Endothelial cell (in vitro differentiated cells): ENCODE measurements around the gene RNF126. TPM values are rescaled to one million over a fixed set of nuclear protein-coding genes. Genes with fewer than 3 reads are reported as not detected.
"Not testable (repeated sequence)": the region's sequence is repeated elsewhere in the genome, so short reads cannot be mapped to it uniquely, and the experiment has no call there.

Experiments
- DNase-seq: peaks from one replicate; pipeline ENCODE4 v3.0.0; 2021; ENCODE audit warnings: low spot score
- H3K27ac Mint-ChIP-seq: one replicate; pipeline ENCODE4 v1.8.0; 2021; ENCODE audit warnings: mixed read lengths, inconsistent platforms; ENCODE audit not compliant: unreplicated experiment
- H3K27me3 Mint-ChIP-seq: one replicate; pipeline ENCODE4 v1.8.0; 2021; ENCODE audit warnings: mild to moderate bottlenecking, moderate library complexity, mixed read lengths, inconsistent platforms; ENCODE audit not compliant: unreplicated experiment
- H3K36me3 Mint-ChIP-seq: one replicate; pipeline ENCODE4 v1.8.0; 2021; ENCODE audit warnings: mild to moderate bottlenecking, low read depth, mixed read lengths, inconsistent platforms; ENCODE audit not compliant: unreplicated experiment
- H3K4me1 Mint-ChIP-seq: one replicate; pipeline ENCODE4 v1.8.0; 2021; ENCODE audit warnings: mild to moderate bottlenecking, mixed read lengths, inconsistent platforms; ENCODE audit not compliant: unreplicated experiment
- H3K4me3 Mint-ChIP-seq: one replicate; pipeline ENCODE4 v1.8.0; 2021; ENCODE audit warnings: mild to moderate bottlenecking, mixed read lengths, inconsistent platforms; ENCODE audit not compliant: unreplicated experiment
- H3K9me3 Mint-ChIP-seq: one replicate; pipeline ENCODE4 v1.8.0; 2021; ENCODE audit warnings: mixed read lengths, inconsistent platforms; ENCODE audit not compliant: unreplicated experiment
- CTCF ChIP-seq: fragments of 200-600 bp; sonication (generic); IDR thresholded peaks from one replicate; pipeline ENCODE4 v1.5.0; 2021; ENCODE audit warnings: antibody characterized with exemption; ENCODE audit not compliant: unreplicated experiment
- total RNA-seq: library from RNA; stranded (reverse); fragmentation: NEBNext Ultra II Directional; extraction: Animal tissue kit (Norgen Biotek cat#: 25700); gene quantifications from one replicate; pipeline ENCODE4 v1.2.1, GENCODE V29; 2021; ENCODE audit not compliant: unreplicated experiment

The RNF126 gene
- total RNA-seq, 1 donor from 2014 or later: 41.7 TPM

DNA sequence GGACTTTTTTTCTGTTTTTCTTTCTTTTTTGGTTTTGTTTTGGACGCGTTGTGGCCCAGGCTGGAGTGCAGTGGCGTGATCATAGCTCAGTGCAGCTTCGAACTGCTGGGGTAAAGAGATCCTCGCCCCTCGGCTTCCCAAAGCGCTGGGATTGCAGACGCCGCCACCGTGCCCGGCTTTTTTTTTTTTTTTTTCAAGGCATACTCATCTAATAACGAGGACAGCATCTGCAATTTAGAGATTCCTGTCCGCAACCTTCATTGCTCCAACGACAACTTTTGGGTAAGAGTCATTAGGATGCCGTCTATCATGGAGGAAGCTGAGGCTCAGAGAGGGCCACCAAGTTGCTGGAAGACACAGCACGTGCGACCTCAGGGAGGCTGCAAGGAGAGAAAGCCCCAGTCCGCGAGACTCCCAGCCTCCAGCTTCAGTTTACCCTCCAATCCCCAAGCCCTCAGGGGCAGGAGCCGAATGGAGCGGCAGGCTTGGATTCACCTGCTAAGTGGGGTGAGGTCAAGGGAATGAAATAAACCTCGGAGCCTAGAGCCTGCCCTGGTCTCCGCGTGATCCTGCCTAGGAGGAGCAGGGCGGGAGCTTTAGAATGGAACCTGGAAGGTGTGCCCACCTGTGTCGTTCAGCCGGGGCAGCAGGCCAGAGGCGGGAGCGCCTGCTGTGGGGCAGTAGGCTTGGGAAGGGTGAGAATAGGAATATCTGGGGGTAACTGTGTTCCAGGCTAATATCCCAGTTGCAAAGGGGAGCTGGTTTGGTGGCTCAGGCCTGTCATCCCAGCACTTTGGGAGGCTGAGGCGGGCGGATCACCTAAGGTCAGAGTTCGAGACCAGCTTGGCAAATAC lies 29.0 kb downstream of the RNF126 start:
- Mint-ChIP-seq H3K36me3 (peaks cover 6% of the 10 kb centered on the region), H3K4me3 (peak overlapping the region; percentile 95), H3K27me3 (peaks cover 16% of the 10 kb centered on the region), H3K9me3 (no peaks in the 10 kb centered on the region), H3K27ac (peak overlapping the region; percentile 92), H3K4me1 (no peaks in the 10 kb centered on the region)
- no peak for TF ChIP-seq CTCF
- no peak for DNase-seq

DNA sequence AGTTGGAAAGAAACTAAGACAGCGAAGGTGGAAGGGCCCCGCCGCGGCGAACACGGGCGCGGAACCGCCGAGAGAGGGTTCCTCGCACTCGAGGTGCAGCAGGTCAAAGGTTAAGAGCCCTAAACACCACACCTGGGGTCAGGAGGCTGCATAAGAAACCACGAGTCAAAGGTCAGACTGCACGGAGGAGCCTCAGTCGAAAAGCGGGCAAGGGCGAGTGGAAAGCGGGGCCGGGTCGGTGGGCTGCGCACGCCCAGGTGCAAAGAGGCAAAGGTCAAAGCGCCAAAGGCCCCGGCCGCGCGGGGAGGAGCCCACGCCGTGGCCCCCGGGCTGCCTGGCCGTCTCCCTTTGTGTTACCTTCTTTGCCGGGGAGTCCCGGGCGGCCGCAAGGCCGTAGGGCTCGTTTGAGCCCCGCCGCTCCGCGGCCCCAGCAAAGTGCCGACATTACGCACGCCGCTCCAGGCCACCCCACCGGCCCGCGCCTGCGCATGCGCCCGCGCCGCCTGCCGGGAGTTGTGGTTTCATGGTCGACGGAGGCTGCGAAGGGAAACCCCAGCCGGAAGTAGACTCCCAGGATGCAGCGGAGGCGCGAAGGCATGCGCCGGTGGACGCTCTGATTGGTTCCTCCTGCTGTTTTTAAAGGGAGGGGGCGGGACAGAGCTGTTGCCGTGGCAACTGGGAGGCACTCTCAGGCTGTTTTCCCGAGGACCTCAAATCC lies 29.8 kb downstream of the RNF126 start, which contains the start of gene POLRMT:
POLRMT (minus strand) TSS at position 470 of the 718 bp plus-strand sequence; CDS start at position 445, 25 bp downstream.
- H3K27me3 Mint-ChIP-seq: peaks cover 15% of the 10 kb centered on the region
- H3K9me3 Mint-ChIP-seq: no peaks in the 10 kb centered on the region
- H3K36me3 Mint-ChIP-seq: peaks cover 6% of the 10 kb centered on the region
- H3K27ac Mint-ChIP-seq: peak within 1 kb of the TSS; percentile 92
- H3K4me1 Mint-ChIP-seq: no peaks in the 10 kb centered on the region
- TF ChIP-seq CTCF: no peak
- peak; percentile 94 for DNase-seq
- peak within 1 kb of the TSS; percentile 98 for H3K4me3 Mint-ChIP-seq

DNA sequence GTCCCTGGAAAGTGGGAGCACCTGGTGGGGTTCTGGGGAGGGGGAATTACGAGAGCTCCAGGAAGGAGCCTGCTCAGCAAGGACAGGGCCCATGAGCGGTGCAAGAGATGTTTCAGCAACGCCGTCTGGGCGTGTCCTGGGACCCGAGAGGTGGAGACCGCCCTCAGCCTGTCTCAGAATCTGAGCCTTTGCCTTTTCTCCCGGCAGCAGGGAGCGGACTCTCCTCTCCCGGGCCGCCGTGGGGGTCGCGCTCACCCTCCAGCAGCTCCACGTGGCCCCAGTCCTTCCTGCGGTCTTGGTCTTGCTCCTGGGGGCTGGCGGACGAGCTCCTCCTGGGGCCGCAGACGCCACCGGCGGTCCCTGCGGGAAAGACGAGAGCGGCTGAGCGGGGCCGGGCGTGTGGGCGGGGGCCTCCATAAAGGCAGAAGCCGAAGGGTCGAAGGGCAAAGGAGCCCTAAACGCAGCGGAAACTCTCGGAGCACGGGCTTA lies 30.4 kb downstream of the RNF126 start:
- Mint-ChIP-seq H3K4me3 (peak overlapping the region; percentile 98), H3K9me3 (no peaks in the 10 kb centered on the region), H3K27me3 (peaks cover 11% of the 10 kb centered on the region), H3K4me1 (no peaks in the 10 kb centered on the region), H3K36me3 (peaks cover 6% of the 10 kb centered on the region), H3K27ac (no peak overlapping the region)
- peak; percentile 51 for DNase-seq
- no peak for TF ChIP-seq CTCF

GRCh38 chr19:629961-630714 lies 32.9 kb downstream of the RNF126 start:
- no peak for TF ChIP-seq CTCF
- peaks cover 14% of the 10 kb centered on the region for H3K36me3 Mint-ChIP-seq

DNA sequence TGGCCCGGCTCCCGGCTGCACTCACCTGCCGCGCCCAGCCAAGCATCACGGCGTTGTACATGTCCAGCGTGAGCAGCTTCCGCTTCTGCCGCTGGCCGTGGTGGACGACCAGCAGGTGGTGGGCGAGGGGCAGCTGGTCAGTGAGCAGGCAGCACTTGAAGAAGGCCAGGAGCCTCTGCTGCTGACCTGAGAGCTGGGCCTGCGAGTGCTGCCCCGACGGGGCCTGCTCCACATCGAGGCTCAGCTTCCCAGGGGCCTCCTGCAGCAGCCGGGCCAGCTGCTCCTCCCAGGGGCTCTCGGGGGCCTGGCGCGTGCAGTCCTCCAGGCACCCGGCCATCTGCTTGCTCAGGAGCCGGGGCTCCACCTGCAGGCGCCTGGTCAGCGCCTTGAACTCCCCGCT lies 33.5 kb downstream of the RNF126 start:
- not testable (repeated sequence) for H3K4me3 Mint-ChIP-seq, H3K27me3 Mint-ChIP-seq, H3K4me1 Mint-ChIP-seq, H3K27ac Mint-ChIP-seq, H3K9me3 Mint-ChIP-seq, DNase-seq
- H3K36me3 Mint-ChIP-seq: peaks cover 14% of the 10 kb centered on the region

More at GRCh38 chr19:629961-630714, 32.9 kb downstream of the RNF126 start:
- H3K27ac Mint-ChIP-seq: no peak overlapping the region
- no peak for DNase-seq
- H3K27me3 Mint-ChIP-seq: peaks cover 5% of the 10 kb centered on the region
- no peaks in the 10 kb centered on the region for H3K9me3 Mint-ChIP-seq
- H3K4me3 Mint-ChIP-seq: peak overlapping the region; percentile 11
- H3K4me1 Mint-ChIP-seq: no peaks in the 10 kb centered on the region
